Measurements from ENCODE around the gene P3H4.

Gene P3H4

DNA sequence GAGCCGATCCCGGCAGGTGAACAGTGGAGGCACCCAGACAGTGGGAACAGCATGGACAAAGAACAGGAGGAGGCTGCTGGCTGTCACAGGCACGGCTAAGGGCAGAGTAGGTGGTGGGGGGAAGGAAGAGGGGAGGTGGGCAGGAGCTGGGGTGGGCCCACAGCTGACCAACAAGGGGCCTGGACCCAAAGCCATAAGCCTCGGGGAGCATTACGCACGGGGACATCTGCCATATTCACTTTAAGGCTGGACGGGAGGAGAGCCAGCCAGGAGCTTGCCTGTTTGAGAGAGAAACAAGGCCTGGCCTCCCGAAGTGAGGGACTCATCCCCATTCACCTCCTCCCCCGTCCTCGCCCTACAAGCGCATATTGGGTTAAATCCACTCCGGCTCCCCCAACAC is 57.7 kb downstream of the P3H4 start:
- Histone ChIP-seq H3K4me3 (ENCODE audit: low read length) (no peak overlapping the region), H4K20me1 (ENCODE audit: insufficient read depth, low read length) (no peaks in the 10 kb centered on the region), H3K36me3 (replicated peaks; ENCODE audit: low read depth, low read length) (no peaks in the 10 kb centered on the region), H2AFZ (ENCODE audit: low read depth, low read length) (no peak overlapping the region), H3K79me2 (ENCODE audit: low read length) (no peaks in the 10 kb centered on the region), H3K4me1 (ENCODE audit: low read length) (no peaks in the 10 kb centered on the region), H3K27me3 (ENCODE audit: low read depth, low read length) (peaks cover 6% of the 10 kb centered on the region; the same call in 1 of the 2 replicates), H3K27ac (ENCODE audit: low read length) (no peak overlapping the region), H3K9ac (ENCODE audit: low read length) (no peak overlapping the region), H3K4me2 (ENCODE audit: low read length) (no peak overlapping the region), H3K9me3 (ENCODE audit: insufficient read depth, low read length) (no peaks in the 10 kb centered on the region)
- TF ChIP-seq CTCF (IDR thresholded peaks at IDR 0.05; ENCODE audit: low read depth, low read length) (no peak), EZH2phosphoT487 (IDR thresholded peaks at IDR 0.05; ENCODE audit: low read depth) (no peak)

Measured in OCI-LY3 (cell line).